Purkinje cell (primary cell): ENCODE results near the gene ENTPD2. TPM values are rescaled to one million over a fixed set of nuclear protein-coding genes. Genes with fewer than 3 reads are reported as not detected.

Experiments
- polyA plus RNA-seq: library from polyadenylated mRNA; unstranded; fragments of >200 nt; fragmentation: Nextera tagmentation; gene quantifications from 2 replicates; pipeline ENCODE4 v1.2.1, GENCODE V29; 2014

ENTPD2 gene
- not detected in 2 replicates for polyA plus RNA-seq

GRCh38 chr9:137053944-137054931 lies at the start of gene ENTPD2:
ENTPD2 (minus strand) TSS chr9:137054061; CDS start chr9:137053997, 64 bp downstream.

DNA sequence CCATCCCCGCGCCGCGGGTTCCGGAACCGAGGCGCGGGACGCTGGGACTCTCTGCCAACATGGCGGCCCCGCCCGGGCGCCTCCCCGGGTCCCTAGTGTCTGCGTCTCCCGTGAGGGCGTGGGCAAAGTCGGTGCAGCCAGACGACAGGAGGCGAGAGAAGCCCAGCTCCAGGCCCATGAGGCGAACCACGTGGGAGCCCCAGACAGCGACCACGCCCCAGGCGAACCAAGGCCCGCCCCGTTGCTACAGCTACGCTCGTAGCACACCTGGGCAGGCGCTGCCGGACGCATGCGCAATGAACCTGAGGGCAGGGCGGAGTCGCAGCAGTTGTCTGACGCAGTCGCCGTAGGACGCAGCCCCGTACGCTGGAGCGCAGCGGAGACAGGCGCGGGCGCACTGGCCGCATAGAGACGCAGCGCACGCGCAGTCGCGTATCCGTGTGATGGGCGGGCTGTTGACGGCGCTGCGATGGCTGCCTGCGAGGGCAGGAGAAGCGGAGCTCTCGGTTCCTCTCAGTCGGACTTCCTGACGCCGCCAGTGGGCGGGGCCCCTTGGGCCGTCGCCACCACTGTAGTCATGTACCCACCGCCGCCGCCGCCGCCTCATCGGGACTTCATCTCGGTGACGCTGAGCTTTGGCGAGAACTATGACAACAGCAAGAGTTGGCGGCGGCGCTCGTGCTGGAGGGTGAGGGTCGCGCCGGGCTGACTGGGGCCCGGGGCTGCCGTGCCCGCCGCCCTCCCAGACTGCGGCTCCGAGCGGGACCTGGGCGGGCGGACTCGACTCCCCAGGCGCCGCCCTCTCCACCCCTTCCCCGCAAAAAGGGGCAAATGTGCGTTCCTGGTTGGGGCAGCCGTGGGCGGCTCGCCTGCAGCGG lies 32.9 kb upstream of the ENTPD2 start, which contains the start of gene MAN1B1:
Gene MAN1B1 (plus strand): TSS at position 455 of the 878 bp plus-strand sequence. CDS start 15 bp downstream, at position 470.

DNA sequence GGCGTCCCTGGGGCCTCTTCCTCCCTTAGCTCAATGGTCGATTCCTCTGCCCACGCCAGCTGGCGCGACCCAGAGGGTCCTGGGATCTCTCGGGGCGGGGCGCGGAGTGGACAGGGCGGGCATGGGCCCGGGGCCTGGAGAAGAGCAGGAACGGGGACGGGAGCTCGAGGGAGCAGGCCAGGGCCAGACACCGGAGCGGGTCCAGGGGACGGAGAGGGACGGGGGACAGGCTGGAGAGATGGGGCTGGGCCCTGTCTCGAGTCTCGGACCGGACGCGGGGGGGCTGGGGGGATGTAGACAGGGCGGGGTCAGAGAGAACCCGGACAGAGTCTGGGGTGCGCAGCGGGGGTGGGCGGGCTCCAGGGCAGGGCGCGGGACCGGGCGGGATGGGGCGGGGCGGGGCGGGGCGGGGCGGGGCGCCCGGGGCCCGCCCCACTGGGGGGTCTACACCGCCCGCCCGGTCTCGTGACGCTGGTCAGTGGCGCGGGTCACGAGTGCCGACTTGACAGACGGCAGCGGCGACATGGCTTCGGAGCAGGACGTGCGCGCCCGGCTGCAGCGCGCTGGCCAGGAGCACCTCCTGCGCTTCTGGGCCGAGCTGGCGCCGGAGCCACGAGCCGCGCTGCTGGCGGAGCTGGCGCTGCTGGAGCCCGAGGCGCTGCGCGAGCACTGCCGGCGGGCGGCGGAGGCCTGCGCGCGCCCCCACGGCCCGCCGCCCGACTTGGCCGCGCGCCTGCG lies 23.3 kb upstream of the ENTPD2 start, which contains the start of gene UAP1L1:
Gene UAP1L1 (plus strand): TSS at position 508 of the 738 bp plus-strand sequence. CDS start 16 bp downstream, at position 524.

GRCh38 chr9:137070201-137070905 lies 16.5 kb upstream of the ENTPD2 start, which contains the start of gene SAPCD2:
SAPCD2 (minus strand) TSS chr9:137070557; CDS start chr9:137070460, 97 bp downstream.

GRCh38 chr9:137046088-137046787 lies 7.6 kb downstream of the ENTPD2 start, which contains the start of gene NPDC1:
NPDC1 (minus strand) TSS chr9:137046177; CDS start chr9:137045989, 188 bp downstream.

GRCh38 chr9:137031904-137032640 lies 21.8 kb downstream of the ENTPD2 start, which contains the start of gene FUT7:
FUT7 (minus strand) TSS chr9:137032088; CDS start chr9:137031991, 97 bp downstream.

GRCh38 chr9:137027369-137028262 lies 26.2 kb downstream of the ENTPD2 start, which contains the start of gene ABCA2:
ABCA2 (minus strand) TSS chr9:137028237; CDS start chr9:137028140, 97 bp downstream.

Other genes starting within 250 kb of the ENTPD2 start
- 1.2 and 1.9 TPM in 2 replicates for gene RABL6, start 246.1 kb downstream of the ENTPD2 start, polyA plus RNA-seq
- gene AJM1, start 211.6 kb downstream of the ENTPD2 start, polyA plus RNA-seq = not detected in 2 replicates
- gene PHPT1, start 204.7 kb downstream of the ENTPD2 start, polyA plus RNA-seq = 274 and 285 TPM in 2 replicates
- 0.12 and 0.14 TPM in 2 replicates for gene MAMDC4, start 201.7 kb downstream of the ENTPD2 start, polyA plus RNA-seq
- 421 and 539 TPM in 2 replicates for gene EDF1, start 187.8 kb downstream of the ENTPD2 start, polyA plus RNA-seq
- 1.1 and 1.4 TPM in 2 replicates for gene TRAF2, start 167.5 kb downstream of the ENTPD2 start, polyA plus RNA-seq
- gene FBXW5, start 109.3 kb downstream of the ENTPD2 start, polyA plus RNA-seq = 0.56 and 2.2 TPM in 2 replicates
- 0.90 TPM in 1 of 2 replicates, not detected in the other for gene C8G, start 108.8 kb downstream of the ENTPD2 start, polyA plus RNA-seq
- not detected in 2 replicates for gene LCN12, start 101.8 kb downstream of the ENTPD2 start, polyA plus RNA-seq
- gene PTGDS, start 76.6 kb downstream of the ENTPD2 start, polyA plus RNA-seq = 67.9 and 135 TPM in 2 replicates
- not detected in 2 replicates for gene LCNL1, start 71.1 kb downstream of the ENTPD2 start, polyA plus RNA-seq
- gene PAXX, start 61.6 kb downstream of the ENTPD2 start, polyA plus RNA-seq = 4.7 TPM in 2 replicates
- gene CLIC3, start 57.5 kb downstream of the ENTPD2 start, polyA plus RNA-seq = not detected in 2 replicates
- gene ABCA2, start 25.8 kb downstream of the ENTPD2 start, polyA plus RNA-seq = 0.60 and 0.74 TPM in 2 replicates
- not detected in 2 replicates for gene FUT7, start 22.0 kb downstream of the ENTPD2 start, polyA plus RNA-seq
- 10.3 and 19.0 TPM in 2 replicates for gene NPDC1, start 7.9 kb downstream of the ENTPD2 start, polyA plus RNA-seq
- gene SAPCD2, start 16.5 kb upstream of the ENTPD2 start, polyA plus RNA-seq = 0.24 TPM in 1 of 2 replicates, not detected in the other
- gene UAP1L1, start 23.5 kb upstream of the ENTPD2 start, polyA plus RNA-seq = not detected in 2 replicates
- 5.7 and 15.4 TPM in 2 replicates for gene MAN1B1, start 32.9 kb upstream of the ENTPD2 start, polyA plus RNA-seq
- 9.9 and 22.2 TPM in 2 replicates for gene DPP7, start 60.7 kb upstream of the ENTPD2 start, polyA plus RNA-seq
- 21.4 and 26.3 TPM in 2 replicates for gene GRIN1, start 85.1 kb upstream of the ENTPD2 start, polyA plus RNA-seq
- not detected in 2 replicates for gene LRRC26, start 116.0 kb upstream of the ENTPD2 start, polyA plus RNA-seq
- not detected in 2 replicates for gene TMEM210, start 118.0 kb upstream of the ENTPD2 start, polyA plus RNA-seq
- gene ANAPC2, start 134.5 kb upstream of the ENTPD2 start, polyA plus RNA-seq = 0.71 TPM in 1 of 2 replicates, not detected in the other
- 7.4 and 25.2 TPM in 2 replicates for gene SSNA1, start 134.6 kb upstream of the ENTPD2 start, polyA plus RNA-seq
- gene TPRN, start 146.7 kb upstream of the ENTPD2 start, polyA plus RNA-seq = 0.44 and 0.99 TPM in 2 replicates
- gene TMEM203, start 151.6 kb upstream of the ENTPD2 start, polyA plus RNA-seq = 21.0 and 30.3 TPM in 2 replicates
- 0.10 and 0.11 TPM in 2 replicates for gene NDOR1, start 151.6 kb upstream of the ENTPD2 start, polyA plus RNA-seq
- 2.6 and 5.0 TPM in 2 replicates for gene RNF208, start 168.2 kb upstream of the ENTPD2 start, polyA plus RNA-seq
- gene CYSRT1, start 171.1 kb upstream of the ENTPD2 start, polyA plus RNA-seq = 0.26 TPM in 1 of 2 replicates, not detected in the other
- not detected in 2 replicates for gene RNF224, start 173.4 kb upstream of the ENTPD2 start, polyA plus RNA-seq
- gene SLC34A3, start 176.8 kb upstream of the ENTPD2 start, polyA plus RNA-seq = not detected in 2 replicates
- 94.6 and 103 TPM in 2 replicates for gene TUBB4B, start 187.2 kb upstream of the ENTPD2 start, polyA plus RNA-seq
- gene STPG3, start 197.2 kb upstream of the ENTPD2 start, polyA plus RNA-seq = not detected in 2 replicates
- gene NELFB, start 201.3 kb upstream of the ENTPD2 start, polyA plus RNA-seq = 0.38 and 1.0 TPM in 2 replicates
- not detected in 2 replicates for gene TOR4A, start 223.7 kb upstream of the ENTPD2 start, polyA plus RNA-seq
- gene NRARP, start 248.2 kb upstream of the ENTPD2 start, polyA plus RNA-seq = not detected in 2 replicates